Keratinocyte (primary cell): ENCODE results near the gene CDC42. TPM values are rescaled to one million over a fixed set of nuclear protein-coding genes. Genes with fewer than 3 reads are reported as not detected.

Source experiments
- DNase-seq: peaks from one replicate; pipeline ENCODE4 v3.0.0-alpha.2; 2011; ENCODE audit warnings: low read depth, missing footprints, low spot score
- FAIRE-seq: peaks from 2 replicates; lab custom pipeline; 2011; peaks lifted over from hg19 to GRCh38; lab: Jason Lieb, UNC
- H2AFZ ChIP-seq: 2 replicates; pipeline ENCODE4 v1.6.0; 2012; ENCODE audit warnings: low read length, control low read depth, inconsistent platforms; ENCODE audit not compliant: control insufficient read depth
- H3K27ac ChIP-seq: 2 replicates; pipeline ENCODE4 v1.5.1; 2011; ENCODE audit warnings: low read length; ENCODE audit not compliant: control insufficient read depth, insufficient read depth
- H3K27me3 ChIP-seq: 3 replicates; pipeline ENCODE4 v1.6.0; 2011; ENCODE audit warnings: low read length; ENCODE audit not compliant: control insufficient read depth, insufficient read depth; ENCODE audit errors: extremely low read depth
- H3K36me3 ChIP-seq, 2 experiments: 2 replicates in 1 of 2; 3 replicates in 1 of 2; pipeline ENCODE4 v1.5.1; 2011; ENCODE audit warnings: low read length in 2 of 2, mild to moderate bottlenecking in 1 of 2; ENCODE audit not compliant: control insufficient read depth in 2 of 2, insufficient read depth in 2 of 2; ENCODE audit errors: extremely low read depth in 1 of 2
- H3K4me1 ChIP-seq: 3 replicates; pipeline ENCODE4 v1.5.1; 2011; ENCODE audit warnings: low read length; ENCODE audit not compliant: control insufficient read depth, insufficient read depth; ENCODE audit errors: extremely low read depth
- H3K4me2 ChIP-seq: 3 replicates; pipeline ENCODE4 v1.6.0; 2011; ENCODE audit warnings: low read depth, low read length; ENCODE audit not compliant: control insufficient read depth, insufficient read depth; ENCODE audit errors: extremely low read depth
- H3K4me3 ChIP-seq, 3 experiments: fragments of 200-600 bp in 1 of 3; sonication (generic) in 1 of 3; 2 replicates in 2 of 3; 3 replicates in 1 of 3; pipeline ENCODE4 v1.5.1; 2011 to 2016; ENCODE audit warnings: low read length in 3 of 3, mild to moderate bottlenecking in 3 of 3, control low read depth in 2 of 3, inconsistent platforms in 1 of 3, low read depth in 1 of 3, mixed read lengths in 1 of 3, mixed run types in 1 of 3, moderate library complexity in 1 of 3; ENCODE audit not compliant: control insufficient read depth in 2 of 3, insufficient read depth in 2 of 3; ENCODE audit errors: extremely low read depth in 1 of 3
- H3K79me2 ChIP-seq: 2 replicates; pipeline ENCODE4 v1.6.0; 2012; ENCODE audit warnings: low read length; ENCODE audit not compliant: control insufficient read depth, insufficient read depth
- H3K9ac ChIP-seq: 3 replicates; pipeline ENCODE4 v1.6.0; 2011; ENCODE audit warnings: low read length; ENCODE audit not compliant: control insufficient read depth, insufficient read depth; ENCODE audit errors: extremely low read depth
- H3K9me1 ChIP-seq: 3 replicates; pipeline ENCODE4 v1.6.0; 2011; ENCODE audit warnings: low read length; ENCODE audit not compliant: control insufficient read depth, insufficient read depth; ENCODE audit errors: extremely low read depth
- H3K9me3 ChIP-seq: 2 replicates; pipeline ENCODE4 v1.5.1; 2012; ENCODE audit warnings: low read depth, low read length; ENCODE audit not compliant: control insufficient read depth
- H4K20me1 ChIP-seq: 3 replicates; pipeline ENCODE4 v1.6.0; 2011; ENCODE audit warnings: low read length; ENCODE audit not compliant: control insufficient read depth, insufficient read depth; ENCODE audit errors: extremely low read depth
- CTCF ChIP-seq, 3 experiments: IDR thresholded peaks in 1 of 3; conservative IDR thresholded peaks in 1 of 3; optimal IDR thresholded peaks in 1 of 3; 2 replicates in 2 of 3; 3 replicates in 1 of 3; pipeline versions ENCODE3 to v1.5.1; 2011; ENCODE audit warnings: low read length in 3 of 3, mild to moderate bottlenecking in 3 of 3, moderate library complexity in 2 of 3, control low read depth in 1 of 3, inconsistent platforms in 1 of 3; ENCODE audit not compliant: insufficient read depth in 2 of 3; ENCODE audit errors: extremely low read depth in 1 of 3
- EZH2 ChIP-seq: IDR thresholded peaks from one replicate; pipeline ENCODE4 v1.6.1; 2012; ENCODE audit warnings: inconsistent platforms, mild to moderate bottlenecking, low read length, moderate library complexity
- dilution Hi-C: fragments of 300-500 bp; cut with MboI; formaldehyde crosslinking; loops from one replicate; pipeline ENCODE4 v1.7.0; 2020; ENCODE audit warnings: low sequenced_read_pairs; ENCODE audit not compliant: extremely low pct_ligation_motif_present
- polyA plus RNA-seq, 5 experiments: library from polyadenylated mRNA; depleted of rRNA in 3 of 5; stranded (reverse) in 3 of 5; stranded (forward) in 1 of 5; unstranded in 1 of 5; fragments of >200 nt; gene quantifications; 1 replicate in 1 of 5; 2 replicates in 3 of 5; 3 replicates in 1 of 5; pipeline versions ENCODE4 v1.2.1 to v1.2.3, GENCODE V29; 2011 to 2012; ENCODE audit warnings: missing spikeins in 2 of 5, low read depth in 1 of 5, low replicate concordance in 1 of 5

CDC42 gene
- polyA plus RNA-seq, 1 donor (not counting 4 experiments of a cell fraction or from before 2014, with no cell fraction given): 499 TPM

- no peak for FAIRE-seq
Observed at GRCh38 chr1:22076346-22076745, 23.8 kb downstream of the CDC42 start.

GRCh38 chr1:22077728-22078127 lies 25.2 kb downstream of the CDC42 start:
- H3K9ac ChIP-seq: no peak overlapping the region
- H3K4me2 ChIP-seq: no peak overlapping the region
- peak overlapping the region; percentile 13 for H3K27ac ChIP-seq
- peaks cover 11% of the 10 kb centered on the region for H3K9me1 ChIP-seq
- no peaks in the 10 kb centered on the region for H3K9me3 ChIP-seq
- H3K27me3 ChIP-seq: no peaks in the 10 kb centered on the region
- peaks cover 17 to 23% of the 10 kb centered on the region in 2 experiments for H3K36me3 ChIP-seq
- H3K4me1 ChIP-seq: peaks cover 12% of the 10 kb centered on the region
- no peak overlapping the region for H3K4me3 ChIP-seq
- dilution Hi-C loops: no loop called here
- H4K20me1 ChIP-seq: peaks cover 51% of the 10 kb centered on the region
- H2AFZ ChIP-seq: no peak overlapping the region
- DNase-seq (no peak), FAIRE-seq (peak; percentile 74)
- peaks cover 98% of the 10 kb centered on the region for H3K79me2 ChIP-seq
- no peak for TF ChIP-seq EZH2
- TF ChIP-seq CTCF (optimal IDR thresholded peaks at IDR 0.05 in 1 of 3, IDR thresholded peaks at IDR 0.05 in 1 of 3, conservative IDR thresholded peaks at IDR 0.05 in 1 of 3; ENCODE audit: extremely low read depth in 1 of 3, insufficient read depth in 2 of 3, low read length in 3 of 3): no peak

More at GRCh38 chr1:22076346-22076745, 23.8 kb downstream of the CDC42 start:
- Histone ChIP-seq H3K36me3 (peaks cover 14 to 18% of the 10 kb centered on the region in 2 experiments), H3K27ac (no peak overlapping the region), H3K9ac (no peak overlapping the region), H4K20me1 (peaks cover 59% of the 10 kb centered on the region), H3K4me3 (no peak overlapping the region), H3K27me3 (no peaks in the 10 kb centered on the region), H3K4me2 (no peak overlapping the region), H3K9me3 (peaks cover under 1% of the 10 kb centered on the region), H3K9me1 (peaks cover 11% of the 10 kb centered on the region), H3K79me2 (peaks cover 96% of the 10 kb centered on the region), H3K4me1 (peaks cover 12% of the 10 kb centered on the region), H2AFZ (no peak overlapping the region)
- TF ChIP-seq EZH2 (no peak), CTCF (optimal IDR thresholded peaks at IDR 0.05 in 1 of 3, IDR thresholded peaks at IDR 0.05 in 1 of 3, conservative IDR thresholded peaks at IDR 0.05 in 1 of 3; ENCODE audit: extremely low read depth in 1 of 3, insufficient read depth in 2 of 3, low read length in 3 of 3) (no peak)
- no peak for DNase-seq
- dilution Hi-C loops: no loop called here
